ENCODE measurements around the gene WNT8B. TPM values are rescaled to one million over a fixed set of nuclear protein-coding genes. Genes with fewer than 3 reads are reported as not detected.

The WNT8B gene
- total RNA-seq, 1 donor from 2014 or later = not detected

DNA sequence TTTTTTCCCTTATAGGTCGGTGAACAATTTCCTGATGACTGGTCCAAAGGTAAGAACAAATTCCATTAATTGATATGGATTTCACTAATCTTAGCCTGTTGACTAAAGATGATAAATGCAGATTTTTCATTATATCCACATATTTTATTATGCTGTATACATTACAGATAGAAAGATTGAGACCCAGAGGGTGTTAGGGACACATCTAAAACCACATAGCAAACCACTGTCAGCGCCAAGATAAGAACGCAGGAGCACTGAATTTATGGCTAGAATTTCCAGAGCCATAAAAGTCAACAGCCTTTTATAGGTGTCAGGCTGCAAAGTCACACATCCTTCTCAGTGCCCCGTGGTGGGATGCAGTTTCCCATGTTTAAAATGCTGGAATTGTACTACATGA is 16.2 kb downstream of the WNT8B start:
- no peak for DNase-seq (ENCODE audit: low read depth)
- TF ChIP-seq, protein P1, sequence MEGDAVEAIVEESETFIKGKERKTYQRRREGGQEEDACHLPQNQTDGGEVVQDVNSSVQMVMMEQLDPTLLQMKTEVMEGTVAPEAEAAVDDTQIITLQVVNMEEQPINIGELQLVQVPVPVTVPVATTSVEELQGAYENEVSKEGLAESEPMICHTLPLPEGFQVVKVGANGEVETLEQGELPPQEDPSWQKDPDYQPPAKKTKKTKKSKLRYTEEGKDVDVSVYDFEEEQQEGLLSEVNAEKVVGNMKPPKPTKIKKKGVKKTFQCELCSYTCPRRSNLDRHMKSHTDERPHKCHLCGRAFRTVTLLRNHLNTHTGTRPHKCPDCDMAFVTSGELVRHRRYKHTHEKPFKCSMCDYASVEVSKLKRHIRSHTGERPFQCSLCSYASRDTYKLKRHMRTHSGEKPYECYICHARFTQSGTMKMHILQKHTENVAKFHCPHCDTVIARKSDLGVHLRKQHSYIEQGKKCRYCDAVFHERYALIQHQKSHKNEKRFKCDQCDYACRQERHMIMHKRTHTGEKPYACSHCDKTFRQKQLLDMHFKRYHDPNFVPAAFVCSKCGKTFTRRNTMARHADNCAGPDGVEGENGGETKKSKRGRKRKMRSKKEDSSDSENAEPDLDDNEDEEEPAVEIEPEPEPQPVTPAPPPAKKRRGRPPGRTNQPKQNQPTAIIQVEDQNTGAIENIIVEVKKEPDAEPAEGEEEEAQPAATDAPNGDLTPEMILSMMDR (IDR thresholded peaks at IDR 0.05; ENCODE audit: insufficient read depth, low read length, severe bottlenecking) = no peak
- FAIRE-seq = no peak
- Histone ChIP-seq H3K36me3 (ENCODE audit: control insufficient read depth, insufficient read depth, low read length) (no peaks in the 10 kb centered on the region), H3K27me3 (ENCODE audit: control insufficient read depth, insufficient read depth, low read length) (peaks cover 4% of the 10 kb centered on the region), H3K4me3 (ENCODE audit: low read depth, low read length) (no peak overlapping the region)

DNA sequence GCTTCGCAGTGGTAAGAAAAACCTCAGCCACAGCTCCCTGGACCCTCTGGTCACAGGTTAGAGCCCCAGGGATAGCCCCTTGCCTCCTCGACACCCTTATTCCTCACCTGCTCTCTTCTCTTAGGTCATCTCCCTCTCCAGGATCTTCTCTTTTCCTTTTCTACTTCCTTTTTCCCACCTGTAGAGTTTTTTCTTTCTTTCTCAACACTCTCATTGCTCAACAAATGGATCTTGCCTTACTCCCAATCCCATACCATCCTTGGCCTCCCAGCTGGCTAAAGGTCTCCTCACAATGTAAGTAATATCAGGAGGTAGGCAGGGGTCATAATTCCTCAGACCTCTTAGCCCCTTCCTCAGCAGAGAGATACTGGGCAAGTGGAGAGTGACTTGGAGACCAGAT is 17.2 kb downstream of the WNT8B start:
- TF ChIP-seq, protein P1 (IDR thresholded peaks at IDR 0.05; ENCODE audit: insufficient read depth, low read length, severe bottlenecking) = no peak
- FAIRE-seq = no peak
- DNase-seq (ENCODE audit: low read depth) = no peak
- Histone ChIP-seq H3K27me3 (ENCODE audit: control insufficient read depth, insufficient read depth, low read length) (peaks cover 7% of the 10 kb centered on the region), H3K4me3 (ENCODE audit: low read depth, low read length) (no peak overlapping the region), H3K36me3 (ENCODE audit: control insufficient read depth, insufficient read depth, low read length) (no peaks in the 10 kb centered on the region)

DNA sequence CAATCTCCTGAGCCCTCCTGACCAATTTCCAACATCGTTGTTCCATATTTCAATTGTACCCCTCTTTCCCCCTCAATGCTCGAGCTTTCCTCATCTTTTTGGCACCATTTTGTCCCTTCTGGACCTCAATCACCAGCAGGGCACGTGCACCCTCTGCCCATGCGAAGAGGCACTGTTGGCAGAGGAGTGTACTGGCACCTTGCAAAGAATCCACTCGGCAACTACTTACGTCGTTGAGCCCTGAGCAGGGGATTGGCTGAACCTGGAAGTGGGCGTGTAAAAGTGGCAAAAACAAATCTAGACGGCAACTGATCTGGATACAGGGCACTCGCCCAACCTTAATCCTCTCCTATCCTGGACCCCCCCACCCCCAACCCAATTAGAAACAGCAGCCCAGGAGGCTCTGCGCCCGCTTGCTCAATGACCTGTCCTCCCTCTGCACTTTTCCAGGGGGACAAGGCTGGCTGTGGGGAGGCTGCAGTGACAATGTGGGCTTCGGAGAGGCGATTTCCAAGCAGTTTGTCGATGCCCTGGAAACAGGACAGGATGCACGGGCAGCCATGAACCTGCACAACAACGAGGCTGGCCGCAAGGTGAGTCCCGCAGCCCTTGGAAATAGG is 18.8 kb downstream of the WNT8B start:
- FAIRE-seq = peak; percentile 79
- Histone ChIP-seq H3K27me3 (ENCODE audit: control insufficient read depth, insufficient read depth, low read length) (peaks cover 7% of the 10 kb centered on the region), H3K4me3 (ENCODE audit: low read depth, low read length) (peak overlapping the region; percentile 35), H3K36me3 (ENCODE audit: control insufficient read depth, insufficient read depth, low read length) (no peaks in the 10 kb centered on the region)
- DNase-seq (ENCODE audit: low read depth) = peak; percentile 90
- TF ChIP-seq, protein P1 (IDR thresholded peaks at IDR 0.05; ENCODE audit: insufficient read depth, low read length, severe bottlenecking) = no peak

DNA sequence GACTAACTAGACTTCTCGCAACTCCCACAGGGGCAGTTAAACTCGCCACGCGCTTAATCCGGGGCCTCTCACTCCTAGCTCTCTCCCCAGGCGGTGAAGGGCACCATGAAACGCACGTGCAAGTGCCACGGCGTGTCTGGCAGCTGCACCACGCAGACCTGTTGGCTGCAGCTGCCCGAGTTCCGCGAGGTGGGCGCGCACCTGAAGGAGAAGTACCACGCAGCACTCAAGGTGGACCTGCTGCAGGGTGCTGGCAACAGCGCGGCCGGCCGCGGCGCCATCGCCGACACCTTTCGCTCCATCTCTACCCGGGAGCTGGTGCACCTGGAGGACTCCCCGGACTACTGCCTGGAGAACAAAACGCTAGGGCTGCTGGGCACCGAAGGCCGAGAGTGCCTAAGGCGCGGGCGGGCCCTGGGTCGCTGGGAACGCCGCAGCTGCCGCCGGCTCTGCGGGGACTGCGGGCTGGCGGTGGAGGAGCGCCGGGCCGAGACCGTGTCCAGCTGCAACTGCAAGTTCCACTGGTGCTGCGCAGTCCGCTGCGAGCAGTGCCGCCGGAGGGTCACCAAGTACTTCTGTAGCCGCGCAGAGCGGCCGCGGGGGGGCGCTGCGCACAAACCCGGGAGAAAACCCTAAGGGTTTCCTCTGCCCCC is 19.5 kb downstream of the WNT8B start:
- peaks cover 7% of the 10 kb centered on the region for H3K27me3 ChIP-seq (ENCODE audit: control insufficient read depth, insufficient read depth, low read length)
- FAIRE-seq = no peak
- peak overlapping the region; percentile 35 for H3K4me3 ChIP-seq (ENCODE audit: low read depth, low read length)
- peak; percentile 49 for DNase-seq (ENCODE audit: low read depth)
- H3K36me3 ChIP-seq (ENCODE audit: control insufficient read depth, insufficient read depth, low read length) = no peaks in the 10 kb centered on the region
- TF ChIP-seq, protein P1 (IDR thresholded peaks at IDR 0.05; ENCODE audit: insufficient read depth, low read length, severe bottlenecking) = peak; percentile 89

DNA sequence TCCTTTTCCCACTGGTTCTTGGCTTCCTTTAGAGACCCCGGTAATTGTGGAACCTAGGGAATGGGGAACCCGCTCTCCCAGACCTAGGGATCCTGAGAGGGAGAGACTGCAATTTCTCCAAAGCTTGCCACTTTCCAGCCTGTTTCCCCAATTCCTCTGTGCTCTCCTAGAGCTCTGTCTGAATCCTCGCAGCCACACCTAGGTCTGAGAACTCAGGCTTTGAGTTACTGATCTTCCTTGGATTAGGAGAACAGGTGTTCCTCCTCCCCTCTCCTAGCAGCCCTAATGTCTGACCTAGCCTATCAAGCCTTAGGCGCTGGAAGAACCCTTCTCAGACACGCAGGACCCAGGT is 20.0 kb downstream of the WNT8B start:
- Histone ChIP-seq H3K36me3 (ENCODE audit: control insufficient read depth, insufficient read depth, low read length) (no peaks in the 10 kb centered on the region), H3K27me3 (ENCODE audit: control insufficient read depth, insufficient read depth, low read length) (peaks cover 7% of the 10 kb centered on the region), H3K4me3 (ENCODE audit: low read depth, low read length) (no peak overlapping the region)
- FAIRE-seq = no peak
- TF ChIP-seq, protein P1 (IDR thresholded peaks at IDR 0.05; ENCODE audit: insufficient read depth, low read length, severe bottlenecking) = no peak
- DNase-seq (ENCODE audit: low read depth) = no peak

All from bronchial epithelial cell (primary cell).